Subcutaneous adipose tissue (tissue), 4 donors: ENCODE measurements around the gene MYORG. TPM values are rescaled to one million over a fixed set of nuclear protein-coding genes. Genes with fewer than 3 reads are reported as not detected.

Experiments used
- total RNA-seq, 4 donors: library from RNA; depleted of rRNA; stranded (reverse); fragments of >200 nt; gene quantifications; one replicate each; pipeline ENCODE4 v1.1.0, GENCODE V29; 2016
- TF ChIP-seq, protein P1 (sequence below): fragments of 450-650 bp; IDR thresholded peaks from one replicate; pipeline ENCODE4 v1.5.1; 2016; ENCODE audit warnings: low read depth, mild to moderate bottlenecking, control low read depth, antibody characterized with exemption, moderate library complexity

The MYORG gene
- total RNA-seq, 4 donors from 2014 or later = 3.7 to 15.7 (median 12.9) TPM

DNA sequence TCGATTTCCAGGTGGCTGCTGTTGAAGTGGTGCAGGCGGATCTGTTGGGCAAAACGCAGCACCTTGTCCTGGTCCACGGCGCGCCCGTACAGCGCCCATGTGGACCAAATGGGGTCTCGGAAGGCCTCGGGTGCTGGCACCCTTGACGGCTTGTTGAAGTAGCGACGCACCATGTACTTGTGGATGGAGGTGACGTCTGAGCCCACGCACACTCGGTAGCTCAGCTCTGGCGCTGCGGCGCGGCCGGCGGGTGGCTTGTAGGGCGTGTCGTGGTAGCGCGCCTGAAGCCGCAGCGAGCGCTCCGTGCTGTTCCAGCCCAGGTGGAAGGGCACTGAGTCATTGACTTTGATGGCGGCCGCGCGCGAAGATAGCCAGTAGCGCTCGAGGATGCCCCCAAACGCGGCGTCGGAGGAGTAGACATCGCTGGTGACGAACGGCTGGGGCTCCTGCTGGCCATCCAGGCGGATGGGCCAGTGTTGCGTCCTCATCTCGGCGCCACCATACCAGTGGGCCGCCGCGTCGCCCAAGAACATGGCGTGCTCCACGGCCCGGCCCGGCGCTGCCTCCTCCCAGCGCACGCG is 4.7 kb downstream of the MYORG start:
- TF ChIP-seq, protein P1, sequence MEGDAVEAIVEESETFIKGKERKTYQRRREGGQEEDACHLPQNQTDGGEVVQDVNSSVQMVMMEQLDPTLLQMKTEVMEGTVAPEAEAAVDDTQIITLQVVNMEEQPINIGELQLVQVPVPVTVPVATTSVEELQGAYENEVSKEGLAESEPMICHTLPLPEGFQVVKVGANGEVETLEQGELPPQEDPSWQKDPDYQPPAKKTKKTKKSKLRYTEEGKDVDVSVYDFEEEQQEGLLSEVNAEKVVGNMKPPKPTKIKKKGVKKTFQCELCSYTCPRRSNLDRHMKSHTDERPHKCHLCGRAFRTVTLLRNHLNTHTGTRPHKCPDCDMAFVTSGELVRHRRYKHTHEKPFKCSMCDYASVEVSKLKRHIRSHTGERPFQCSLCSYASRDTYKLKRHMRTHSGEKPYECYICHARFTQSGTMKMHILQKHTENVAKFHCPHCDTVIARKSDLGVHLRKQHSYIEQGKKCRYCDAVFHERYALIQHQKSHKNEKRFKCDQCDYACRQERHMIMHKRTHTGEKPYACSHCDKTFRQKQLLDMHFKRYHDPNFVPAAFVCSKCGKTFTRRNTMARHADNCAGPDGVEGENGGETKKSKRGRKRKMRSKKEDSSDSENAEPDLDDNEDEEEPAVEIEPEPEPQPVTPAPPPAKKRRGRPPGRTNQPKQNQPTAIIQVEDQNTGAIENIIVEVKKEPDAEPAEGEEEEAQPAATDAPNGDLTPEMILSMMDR = no peak

DNA sequence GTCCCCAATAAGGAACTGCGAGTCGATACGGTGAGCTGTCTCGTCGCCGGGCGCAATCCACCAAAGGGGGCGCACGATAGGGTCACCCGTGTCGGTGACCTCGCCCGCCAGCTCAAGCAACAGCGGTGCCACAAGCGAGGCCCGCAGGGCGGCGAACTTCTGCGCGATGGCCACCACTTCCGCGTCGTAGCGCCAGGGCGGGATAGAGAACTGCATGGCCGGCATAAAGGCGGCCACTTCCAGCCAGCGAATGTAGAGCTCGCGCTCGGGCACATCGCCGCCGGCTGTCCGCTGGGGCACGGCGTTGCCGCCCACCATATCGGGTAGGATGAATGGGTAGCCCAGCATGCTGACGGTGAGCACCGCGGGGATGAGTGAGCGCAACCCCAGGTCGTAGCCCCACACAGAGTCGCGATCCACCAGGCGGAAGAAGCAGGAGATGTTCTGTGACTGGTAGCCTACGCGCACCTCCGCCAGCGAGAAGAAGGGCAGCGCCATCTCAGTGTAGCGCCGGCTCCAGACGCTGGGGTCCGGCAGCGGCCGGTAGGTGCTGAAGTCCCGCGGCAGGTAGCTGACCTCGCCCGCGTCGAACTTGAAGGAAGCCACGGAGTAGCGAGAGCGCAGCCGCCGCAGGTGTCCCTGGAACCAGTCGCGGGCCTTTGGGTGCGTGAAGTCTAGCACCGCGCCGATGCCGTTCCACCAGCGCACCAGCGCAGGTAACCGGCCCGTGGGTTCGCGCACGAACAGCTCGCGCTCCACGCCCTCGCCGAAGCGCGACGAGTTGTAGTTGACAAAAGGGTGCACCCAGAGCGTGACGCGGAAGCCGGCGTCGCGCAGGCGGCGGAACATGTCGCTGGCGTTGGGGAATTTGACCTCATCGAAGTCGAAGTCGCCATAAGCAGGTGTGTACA is 5.5 kb downstream of the MYORG start:
- TF ChIP-seq, protein P1 = no peak

DNA sequence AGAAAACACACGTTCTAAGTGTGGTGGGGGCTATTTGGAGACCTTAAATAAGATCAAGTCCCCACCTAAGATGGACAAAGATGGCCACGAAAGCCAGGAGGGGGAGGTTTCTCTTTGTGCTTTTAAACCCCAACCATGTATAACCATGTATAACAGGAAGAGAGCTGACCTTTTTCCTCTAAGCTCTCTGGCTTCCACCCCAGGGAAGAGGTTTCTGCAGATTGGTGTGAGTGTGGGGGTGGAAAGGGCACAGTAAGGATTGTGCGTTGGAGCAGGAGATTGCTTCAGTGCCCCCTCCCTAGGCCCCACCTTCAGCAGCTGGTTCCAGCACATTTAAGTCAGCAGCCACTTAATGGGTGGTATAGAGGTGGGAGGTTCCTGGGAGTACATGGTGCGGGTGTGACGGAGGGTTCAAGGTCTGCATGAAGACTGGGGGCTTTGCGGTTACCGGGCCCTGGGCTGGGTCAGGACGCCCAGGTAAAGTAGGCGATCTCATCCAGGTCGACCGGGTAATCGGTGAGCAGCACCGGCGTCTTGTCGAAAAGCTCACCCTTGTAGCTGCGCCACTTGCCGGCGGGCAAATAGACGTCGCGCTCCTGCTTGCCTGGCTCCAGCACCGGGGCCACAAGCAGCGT is 6.2 kb downstream of the MYORG start:
- TF ChIP-seq, protein P1 = no peak

DNA sequence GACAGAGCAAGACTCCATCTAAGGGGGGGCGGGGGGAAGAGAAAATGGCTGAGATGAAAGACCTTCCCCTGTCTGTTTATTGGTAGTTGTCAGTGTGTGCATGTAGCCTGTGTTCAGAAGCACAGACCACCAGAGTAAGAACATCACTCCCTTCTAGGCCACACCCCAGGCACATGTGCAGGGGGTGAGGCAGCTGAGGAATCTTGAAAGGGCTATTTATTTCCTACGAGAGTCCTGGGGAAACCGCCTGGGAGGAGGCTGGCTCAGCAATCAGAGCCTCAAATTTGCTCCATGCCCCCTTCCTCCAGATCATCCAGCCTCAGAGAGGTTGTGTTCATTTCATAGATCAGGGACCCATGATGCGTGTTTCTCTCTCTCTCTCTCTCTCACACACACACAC is 7.1 kb downstream of the MYORG start:
- TF ChIP-seq, protein P1 = no peak

DNA sequence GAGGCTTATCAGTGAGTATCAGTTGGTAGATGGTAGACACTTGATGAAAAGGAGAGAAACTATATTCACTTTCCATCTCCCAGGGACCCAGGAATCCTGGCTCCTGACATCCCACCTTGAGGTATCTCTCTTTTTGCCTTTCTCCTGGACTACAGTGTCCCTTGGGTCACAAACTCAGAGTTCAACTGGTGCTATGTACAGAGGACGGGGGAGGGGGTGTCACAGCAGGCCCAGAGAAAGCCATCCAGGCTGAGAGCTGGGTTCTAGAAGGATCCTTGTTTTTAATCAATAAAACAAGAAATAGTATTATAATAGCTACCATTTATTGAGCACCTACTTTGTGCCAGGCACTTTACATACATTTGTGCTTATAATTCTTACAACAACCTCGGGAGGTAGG is 10.3 kb downstream of the MYORG start:
- TF ChIP-seq, protein P1 = no peak

DNA sequence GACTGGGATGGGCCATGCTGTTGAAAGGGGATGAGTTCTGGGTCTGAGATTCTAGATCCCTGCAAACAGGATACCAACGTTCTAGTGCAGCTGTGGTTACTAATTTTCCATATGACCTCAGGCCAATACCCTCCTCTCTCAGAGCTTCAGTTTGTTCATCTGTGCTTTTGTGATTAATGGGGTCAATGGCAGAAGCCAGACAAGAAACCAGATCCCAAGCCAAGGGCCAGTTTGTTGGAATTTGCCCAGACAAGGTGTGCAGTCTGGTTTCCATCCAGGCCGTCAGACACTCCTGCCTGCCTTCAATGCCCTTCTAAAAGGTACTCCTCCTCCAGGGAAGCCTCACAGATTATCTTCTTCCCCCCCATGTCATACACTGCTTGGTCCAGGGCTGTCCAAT is 11.4 kb downstream of the MYORG start:
- TF ChIP-seq, protein P1 = no peak

DNA sequence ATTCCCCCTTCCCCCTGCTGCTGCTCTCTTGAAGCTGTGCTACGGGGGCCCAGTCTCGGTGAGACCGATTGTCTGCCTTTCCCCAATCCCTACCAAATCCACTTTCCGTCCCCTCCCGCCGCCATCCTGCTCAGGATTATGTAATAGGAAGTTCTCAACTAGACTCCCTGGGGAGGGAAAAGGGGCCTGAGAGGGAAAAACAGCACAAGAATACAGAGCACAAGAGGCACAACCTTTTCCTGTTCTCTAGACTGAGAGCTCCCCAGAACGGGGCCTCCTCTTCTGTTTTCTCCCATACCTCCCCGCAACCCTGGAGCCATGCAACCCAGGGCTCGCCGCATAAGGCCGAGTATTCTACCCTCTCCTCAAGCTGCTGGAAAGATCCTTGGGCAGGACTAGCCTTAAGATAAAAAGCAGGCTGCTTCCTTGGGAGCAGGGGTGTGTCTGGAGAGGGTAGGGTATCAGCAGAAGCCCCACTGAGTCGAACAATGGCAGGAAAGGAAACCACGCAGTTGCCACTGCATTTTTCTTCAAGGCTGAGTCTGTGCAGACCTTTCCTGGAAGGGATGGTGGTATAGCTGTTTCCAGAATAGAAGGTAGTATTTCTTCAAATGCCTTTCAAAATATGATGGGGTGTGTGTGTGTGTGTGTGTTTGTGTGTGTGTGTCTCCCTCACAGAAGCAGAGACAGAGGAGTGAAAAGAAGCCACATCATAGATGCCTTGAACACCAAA is 12.9 kb downstream of the MYORG start:
- TF ChIP-seq, protein P1 = no peak
